GM12892 (cell line): ENCODE results near the gene FYB1.
A peak's percentile ranks its signal among the peaks of the same experiment; 100 is the strongest.

Experiments
- DNase-seq: peaks from one replicate; pipeline ENCODE4 v3.0.0; 2011; ENCODE audit not compliant: insufficient read length
- FAIRE-seq: peaks from 2 replicates; lab custom pipeline; 2011; peaks lifted over from hg19 to GRCh38; lab: Jason Lieb, UNC
- POLR2A ChIP-seq: IDR thresholded peaks from 2 replicates; pipeline ENCODE4 v1.6.1; 2011; ENCODE audit warnings: low read depth, low read length, control low read depth
- POLR2AphosphoS5 ChIP-seq: IDR thresholded peaks from 2 replicates; pipeline ENCODE4 v1.6.1; 2011; ENCODE audit warnings: low read depth, low read length, control low read depth
- TAF1 ChIP-seq: IDR thresholded peaks from 2 replicates; pipeline ENCODE4 v1.6.1; 2011; ENCODE audit warnings: low read depth, mild to moderate bottlenecking, control low read depth, low read length, borderline replicate concordance

Gene FYB1

DNA sequence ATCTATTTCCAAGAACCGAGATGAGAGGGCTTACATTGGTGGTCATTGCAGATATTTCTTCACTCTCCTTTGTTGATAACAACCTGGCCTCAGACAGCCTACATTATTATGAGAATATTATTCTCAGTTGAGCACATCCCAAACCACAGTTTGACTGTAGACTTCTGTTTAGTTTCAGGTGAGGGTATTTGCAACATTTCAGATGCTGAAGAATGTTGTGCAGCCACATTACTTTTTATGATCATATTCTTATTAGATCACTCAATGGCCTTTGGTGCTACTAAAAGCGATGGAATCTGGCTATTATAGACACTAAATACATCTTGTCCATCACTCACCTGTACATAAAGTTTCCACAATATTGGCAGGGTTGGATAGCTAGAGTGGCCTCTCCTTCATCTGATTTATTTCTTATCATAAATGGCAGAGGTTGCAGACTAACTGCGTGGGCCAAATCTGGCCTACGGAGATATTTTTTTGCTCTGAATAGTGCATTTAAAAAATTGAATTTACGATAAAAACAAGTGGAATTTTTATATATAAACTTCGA lies 119.0 kb downstream of the FYB1 start:
- DNase-seq (no peak), FAIRE-seq (no peak)
- TF ChIP-seq POLR2AphosphoS5, result no peak
- no peak for TF ChIP-seq POLR2A
- TF ChIP-seq TAF1, result no peak

DNA sequence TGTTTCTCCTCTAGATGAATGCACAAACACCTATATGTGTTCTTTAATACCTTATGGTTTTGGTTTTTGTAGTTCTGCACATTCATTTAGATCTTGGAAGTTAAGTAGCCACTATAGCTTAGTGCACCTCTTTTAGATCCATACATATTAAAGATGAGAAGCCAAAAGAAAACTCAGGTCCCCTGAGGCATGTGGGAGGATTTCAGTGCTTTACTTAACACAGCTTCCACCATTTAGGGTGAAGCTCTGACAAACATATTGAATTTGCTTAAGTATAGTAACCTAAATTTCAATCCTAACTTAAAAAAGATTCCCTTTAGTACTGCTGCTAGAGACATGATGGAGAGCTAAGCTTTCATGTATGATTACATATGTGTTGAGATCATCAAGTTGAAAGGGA lies 119.5 kb downstream of the FYB1 start:
- FAIRE-seq (no peak), DNase-seq (no peak)
- no peak for TF ChIP-seq TAF1

GRCh38 chr5:39093352-39093751 lies 126.0 kb downstream of the FYB1 start:
- FAIRE-seq, result no peak
- no peak for DNase-seq
- TF ChIP-seq POLR2A, result no peak
- no peak for TF ChIP-seq POLR2AphosphoS5
- TF ChIP-seq TAF1, result no peak

- DNase-seq, result no peak
- FAIRE-seq, result no peak
- no peak for TF ChIP-seq POLR2AphosphoS5
- no peak for TF ChIP-seq TAF1
- no peak for TF ChIP-seq POLR2A
Observed at GRCh38 chr5:39092581-39093351, 126.6 kb downstream of the FYB1 start.

DNA sequence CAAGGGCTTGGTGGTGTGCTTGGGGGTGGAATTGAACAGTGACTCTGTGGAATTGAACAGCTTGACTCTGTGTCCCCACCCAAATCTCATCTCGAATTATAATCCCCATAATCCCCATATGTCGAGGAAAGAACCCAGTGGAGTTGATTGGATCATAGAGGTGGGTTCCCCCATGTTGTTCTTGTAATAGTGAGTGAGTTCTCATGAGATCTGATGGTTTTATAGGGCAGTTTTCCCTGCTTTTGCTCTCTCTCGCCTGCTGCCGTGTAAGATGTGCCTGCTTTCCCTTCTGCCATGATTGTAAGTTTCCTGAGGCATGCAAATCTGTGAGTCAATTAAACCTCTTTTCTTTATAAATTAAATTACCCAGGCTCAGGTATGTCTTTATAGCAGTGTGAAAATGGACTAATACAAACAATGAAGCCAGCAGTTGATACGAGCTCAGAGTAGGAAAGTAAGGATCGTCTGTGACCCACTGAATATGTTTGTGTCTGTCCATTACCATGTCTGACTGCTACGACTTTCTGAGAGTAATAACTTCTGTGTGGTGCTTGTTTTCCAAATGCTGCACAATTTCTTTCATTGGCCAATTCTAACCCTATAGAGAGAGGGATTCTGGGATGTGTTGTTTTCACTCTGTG lies 127.3 kb downstream of the FYB1 start:
- FAIRE-seq (no peak), DNase-seq (no peak)
- TF ChIP-seq TAF1 (no peak), POLR2A (no peak), POLR2AphosphoS5 (no peak)

GRCh38 chr5:39083968-39084367 lies 135.4 kb downstream of the FYB1 start:
- DNase-seq (no peak), FAIRE-seq (no peak)
- no peak for TF ChIP-seq POLR2AphosphoS5
- no peak for TF ChIP-seq TAF1
- TF ChIP-seq POLR2A, result no peak

GRCh38 chr5:39082995-39083394 lies 136.4 kb downstream of the FYB1 start:
- DNase-seq (no peak), FAIRE-seq (no peak)
- TF ChIP-seq POLR2A, result no peak
- no peak for TF ChIP-seq POLR2AphosphoS5
- TF ChIP-seq TAF1, result no peak

DNA sequence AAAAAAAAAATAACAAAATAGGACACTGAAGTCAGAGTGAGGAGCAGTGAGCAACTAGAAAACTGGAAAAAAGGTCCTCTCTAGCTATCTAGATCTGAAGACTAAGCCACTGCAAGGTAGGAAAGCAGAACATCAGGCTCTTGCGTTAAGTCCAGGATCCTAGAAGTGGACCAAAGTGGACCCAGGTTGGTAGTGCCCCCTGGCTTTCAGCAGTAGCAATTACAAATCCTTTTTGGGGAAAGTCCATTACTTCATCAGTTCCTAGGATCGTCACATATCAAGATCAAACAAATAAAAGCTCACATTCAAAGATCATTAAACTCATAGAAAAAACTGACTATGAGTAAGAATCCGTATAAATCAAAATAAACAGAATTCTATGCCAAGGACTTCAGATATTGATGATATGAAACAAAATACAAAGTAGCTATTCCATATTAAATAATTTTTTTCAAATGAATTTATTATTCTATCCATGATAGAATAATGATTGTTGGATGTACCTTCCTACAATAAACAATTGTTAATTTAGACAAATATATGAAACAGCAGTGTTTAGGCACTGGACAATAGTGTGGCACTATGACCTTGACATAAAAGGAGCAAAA lies 138.7 kb downstream of the FYB1 start:
- TF ChIP-seq POLR2AphosphoS5, result no peak
- no peak for DNase-seq
- FAIRE-seq, result peak; percentile 17

DNA sequence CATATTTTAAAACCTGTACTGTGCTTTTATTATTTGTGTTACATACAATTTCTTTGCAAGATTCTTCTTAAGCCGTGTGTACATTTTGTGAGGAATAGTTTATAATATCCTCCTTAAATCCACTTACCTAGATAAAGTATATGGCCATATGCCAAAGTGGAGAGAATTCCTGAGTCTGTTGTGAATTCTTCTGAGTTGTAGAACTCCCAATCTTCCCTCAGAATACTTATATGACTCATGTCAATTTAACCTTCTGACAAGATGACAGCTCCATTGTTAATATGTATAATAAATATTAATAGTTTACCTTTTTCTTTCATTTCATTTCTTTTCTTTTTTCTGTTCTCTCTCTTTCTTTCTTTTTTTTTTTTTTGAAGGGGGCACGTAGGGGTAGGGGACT lies 139.2 kb downstream of the FYB1 start:
- DNase-seq, result no peak
- TF ChIP-seq POLR2AphosphoS5, result no peak
- TF ChIP-seq POLR2A, result no peak
- no peak for TF ChIP-seq TAF1
- FAIRE-seq, result no peak

GRCh38 chr5:39079147-39079546 lies 140.2 kb downstream of the FYB1 start:
- no peak for FAIRE-seq
- DNase-seq, result no peak
- no peak for TF ChIP-seq TAF1
- no peak for TF ChIP-seq POLR2AphosphoS5
- TF ChIP-seq POLR2A, result no peak

- no peak for FAIRE-seq
- TF ChIP-seq POLR2A (no peak), POLR2AphosphoS5 (no peak), TAF1 (no peak)
- DNase-seq, result no peak
Observed at GRCh38 chr5:39076757-39077728, 142.3 kb downstream of the FYB1 start.
